Activated naive CD8-positive, alpha-beta T cell treated with anti-CD3 and anti-CD28 coated beads, Interleukin-2, amount 10 ng/mL, durations not matched to agents 7 days and 5 days (primary cell): ENCODE results near the gene LARGE1. TPM values are rescaled to one million over a fixed set of nuclear protein-coding genes. Genes with fewer than 3 reads are reported as not detected.

Source experiments
- ATAC-seq: fragments of 150-1000 bp; cut with Tn5 transposase; one replicate; pipeline ENCODE4 v1.10.0; 2021; ENCODE audit warnings: low read depth, moderate library complexity
- POLR2A ChIA-PET: fragments of 350-600 bp; sonication (Branson Sonifier 250); formaldehyde crosslinking; loops from one replicate; lab custom pipeline; 2021; ENCODE audit warnings: antibody characterized with exemption; lab: Charles Lee
- DNase-seq: peaks from one replicate; pipeline ENCODE4 v3.0.0; 2021
- H3K27ac Mint-ChIP-seq: one replicate; pipeline ENCODE4 v1.8.0; 2022; ENCODE audit warnings: mild to moderate bottlenecking, mixed read lengths
- H3K27me3 Mint-ChIP-seq: one replicate; pipeline ENCODE4 v1.8.0; 2022; ENCODE audit warnings: mild to moderate bottlenecking, moderate library complexity, mixed read lengths
- H3K36me3 Mint-ChIP-seq: one replicate; pipeline ENCODE4 v1.8.0; 2021; ENCODE audit warnings: mild to moderate bottlenecking, mixed read lengths
- H3K4me1 Mint-ChIP-seq: one replicate; pipeline ENCODE4 v1.8.0; 2021; ENCODE audit warnings: mixed read lengths
- H3K4me3 Mint-ChIP-seq: one replicate; pipeline ENCODE4 v1.8.0; 2022; ENCODE audit warnings: mild to moderate bottlenecking, moderate library complexity, mixed read lengths
- H3K9me3 Mint-ChIP-seq: one replicate; pipeline ENCODE4 v1.8.0; 2021; ENCODE audit warnings: mixed read lengths
- total RNA-seq, 2 experiments: library from RNA; stranded (reverse); gene quantifications; one replicate each; pipeline ENCODE4 v1.2.3, GENCODE V29; 2021

Gene LARGE1
- total RNA-seq, 2 experiments from 2014 or later = 0.68 to 0.75 TPM

DNA sequence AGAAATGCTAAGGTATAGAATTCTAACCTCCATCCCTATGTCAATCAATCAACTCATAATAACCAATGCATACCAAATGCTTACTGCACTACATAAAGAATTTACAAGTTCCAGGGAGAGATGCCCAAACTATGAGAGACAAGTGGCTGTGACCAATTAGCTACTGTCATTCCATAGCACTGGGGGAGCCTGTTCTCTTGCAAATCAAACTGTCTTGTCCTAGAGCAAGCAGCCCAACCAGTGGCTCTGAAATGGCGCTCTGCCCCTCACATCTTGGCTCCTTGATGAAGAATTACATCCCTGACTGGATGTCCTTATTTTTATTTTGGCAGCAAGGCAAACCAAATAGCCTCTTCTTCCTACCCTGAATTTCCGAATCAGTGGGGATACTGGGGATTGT is 589.7 kb downstream of the LARGE1 start:
- DNase-seq (no peak), ATAC-seq (no peak)
- Mint-ChIP-seq H3K27ac (no peak overlapping the region), H3K36me3 (no peaks in the 10 kb centered on the region), H3K4me1 (peaks cover 2% of the 10 kb centered on the region), H3K9me3 (peaks cover 4% of the 10 kb centered on the region), H3K27me3 (no peaks in the 10 kb centered on the region), H3K4me3 (no peak overlapping the region)
- POLR2A ChIA-PET = no interaction called here

DNA sequence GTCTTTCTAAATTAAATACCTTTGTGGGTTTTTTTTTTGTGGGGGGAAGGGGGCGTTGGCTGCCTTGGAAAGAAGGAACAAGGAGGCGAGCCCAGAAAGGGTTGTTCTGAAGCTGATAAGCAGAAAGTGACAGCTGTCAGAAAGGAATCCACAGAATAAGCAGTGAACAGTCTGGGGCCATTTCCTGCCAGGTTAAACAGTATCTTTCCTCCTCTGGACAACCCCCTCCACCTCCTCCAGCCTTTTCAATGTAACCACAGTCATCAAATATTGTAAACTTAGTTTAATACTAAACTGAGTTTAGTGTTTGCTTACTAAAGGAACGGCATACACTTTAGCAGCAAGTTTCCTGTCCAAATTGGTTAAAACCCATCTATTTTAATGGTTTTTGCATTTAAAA is 590.9 kb downstream of the LARGE1 start:
- POLR2A ChIA-PET = no interaction called here
- no peak for ATAC-seq
- Mint-ChIP-seq H3K27ac (no peak overlapping the region), H3K27me3 (no peaks in the 10 kb centered on the region), H3K4me3 (no peak overlapping the region), H3K4me1 (peaks cover 2% of the 10 kb centered on the region), H3K9me3 (peaks cover 4% of the 10 kb centered on the region), H3K36me3 (no peaks in the 10 kb centered on the region)
- DNase-seq = no peak

DNA sequence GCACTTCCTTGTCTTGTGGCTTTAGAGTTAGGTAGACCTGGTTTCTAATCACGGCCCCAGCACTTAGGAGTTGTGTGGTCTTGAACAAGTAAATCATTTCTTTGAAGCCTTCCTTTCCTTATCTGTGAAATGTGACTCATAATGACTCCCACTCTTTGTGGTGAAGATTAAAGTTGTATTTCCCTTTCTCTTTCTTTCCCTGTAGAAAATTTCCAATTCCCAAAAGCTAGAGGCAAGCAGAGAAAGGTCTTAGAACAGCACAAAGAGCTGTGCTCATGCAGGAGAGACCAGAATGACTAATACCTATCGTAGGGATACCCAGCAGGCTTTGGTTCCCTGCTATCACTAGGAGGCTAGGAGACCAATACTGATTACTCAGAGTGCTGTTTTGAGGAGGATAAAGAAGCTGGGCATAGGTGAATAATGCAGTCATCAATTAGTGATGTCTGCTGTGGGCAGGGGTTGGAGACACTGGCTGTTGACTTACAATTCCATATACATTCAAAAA is 591.4 kb downstream of the LARGE1 start:
- peaks cover 4% of the 10 kb centered on the region for H3K9me3 Mint-ChIP-seq
- POLR2A ChIA-PET = no interaction called here
- no peak overlapping the region for H3K4me3 Mint-ChIP-seq
- H3K36me3 Mint-ChIP-seq = no peaks in the 10 kb centered on the region
- ATAC-seq (no peak), DNase-seq (no peak)
- no peaks in the 10 kb centered on the region for H3K27me3 Mint-ChIP-seq
- no peak overlapping the region for H3K27ac Mint-ChIP-seq
- peaks cover 2% of the 10 kb centered on the region for H3K4me1 Mint-ChIP-seq

DNA sequence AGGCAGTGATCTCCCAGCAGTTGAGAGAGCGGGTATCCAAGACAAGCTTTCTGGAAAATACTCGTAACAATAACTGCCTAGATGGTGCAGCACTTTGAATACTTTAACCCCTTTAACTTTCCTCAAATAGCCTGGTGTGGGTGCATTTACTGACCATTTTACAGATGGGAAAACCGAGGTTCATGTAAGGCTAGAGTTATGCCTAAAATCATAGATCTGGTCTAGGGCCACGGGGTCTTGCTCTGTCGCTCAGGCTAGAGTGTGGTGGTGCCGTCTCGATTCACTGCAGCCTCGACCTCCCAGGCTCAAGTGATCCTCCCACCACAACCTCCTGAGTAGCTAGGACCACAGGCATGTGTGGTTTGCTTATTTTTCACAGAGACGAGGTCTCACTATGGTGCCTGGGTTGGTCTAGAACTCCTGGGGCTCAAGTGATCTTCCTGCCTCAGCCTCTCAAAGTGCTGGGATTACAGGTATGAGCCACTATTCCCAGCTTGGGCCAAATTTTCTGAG is 592.9 kb downstream of the LARGE1 start:
- DNase-seq = no peak
- H3K27me3 Mint-ChIP-seq = no peaks in the 10 kb centered on the region
- no peaks in the 10 kb centered on the region for H3K36me3 Mint-ChIP-seq
- ATAC-seq = no peak
- H3K9me3 Mint-ChIP-seq = peaks cover 6% of the 10 kb centered on the region
- H3K4me3 Mint-ChIP-seq = no peak overlapping the region
- peaks cover 2% of the 10 kb centered on the region for H3K4me1 Mint-ChIP-seq
- no peak overlapping the region for H3K27ac Mint-ChIP-seq
- POLR2A ChIA-PET = no interaction called here

DNA sequence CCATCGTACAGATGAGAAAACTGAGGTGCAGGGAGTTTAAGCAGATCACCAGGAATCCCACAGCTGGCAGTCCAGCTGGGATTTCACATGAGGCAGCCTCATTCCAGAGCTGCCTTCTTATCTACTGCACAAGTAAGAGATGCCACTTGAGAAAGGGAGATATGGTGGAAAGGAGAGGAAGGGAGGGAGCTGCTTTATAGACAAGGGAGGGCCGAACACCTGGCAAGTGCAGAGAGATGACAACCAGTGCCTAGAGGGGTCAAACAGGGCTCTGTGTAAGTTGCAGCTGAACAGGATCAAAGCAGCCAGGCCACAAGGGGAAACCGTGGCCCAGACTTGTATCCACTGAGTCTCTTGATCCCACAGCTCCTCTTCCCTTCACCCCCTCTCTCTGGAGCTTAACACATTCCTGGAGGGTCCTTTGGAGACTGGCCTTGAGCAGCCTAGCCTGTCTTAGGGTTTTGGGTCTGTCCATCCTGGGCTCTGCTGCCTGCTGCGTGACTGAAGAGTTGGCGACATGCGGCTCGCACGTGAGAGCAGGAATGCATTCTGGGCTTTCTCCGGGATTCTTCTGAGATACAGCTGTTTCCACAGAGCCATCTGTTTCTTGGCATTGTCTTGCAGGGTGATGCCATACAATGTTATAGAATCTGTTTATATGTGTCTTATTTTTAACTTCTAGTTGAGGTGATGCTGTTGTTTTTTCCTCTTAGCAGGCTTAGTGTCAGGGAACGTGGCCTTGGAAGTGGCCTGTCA is 593.6 kb downstream of the LARGE1 start:
- ATAC-seq = no peak
- H3K4me3 Mint-ChIP-seq = no peak overlapping the region
- H3K4me1 Mint-ChIP-seq = peaks cover 2% of the 10 kb centered on the region
- peaks cover 4% of the 10 kb centered on the region for H3K9me3 Mint-ChIP-seq
- no peak for DNase-seq
- no peak overlapping the region for H3K27ac Mint-ChIP-seq
- POLR2A ChIA-PET = no interaction called here
- H3K36me3 Mint-ChIP-seq = no peaks in the 10 kb centered on the region
- no peaks in the 10 kb centered on the region for H3K27me3 Mint-ChIP-seq

DNA sequence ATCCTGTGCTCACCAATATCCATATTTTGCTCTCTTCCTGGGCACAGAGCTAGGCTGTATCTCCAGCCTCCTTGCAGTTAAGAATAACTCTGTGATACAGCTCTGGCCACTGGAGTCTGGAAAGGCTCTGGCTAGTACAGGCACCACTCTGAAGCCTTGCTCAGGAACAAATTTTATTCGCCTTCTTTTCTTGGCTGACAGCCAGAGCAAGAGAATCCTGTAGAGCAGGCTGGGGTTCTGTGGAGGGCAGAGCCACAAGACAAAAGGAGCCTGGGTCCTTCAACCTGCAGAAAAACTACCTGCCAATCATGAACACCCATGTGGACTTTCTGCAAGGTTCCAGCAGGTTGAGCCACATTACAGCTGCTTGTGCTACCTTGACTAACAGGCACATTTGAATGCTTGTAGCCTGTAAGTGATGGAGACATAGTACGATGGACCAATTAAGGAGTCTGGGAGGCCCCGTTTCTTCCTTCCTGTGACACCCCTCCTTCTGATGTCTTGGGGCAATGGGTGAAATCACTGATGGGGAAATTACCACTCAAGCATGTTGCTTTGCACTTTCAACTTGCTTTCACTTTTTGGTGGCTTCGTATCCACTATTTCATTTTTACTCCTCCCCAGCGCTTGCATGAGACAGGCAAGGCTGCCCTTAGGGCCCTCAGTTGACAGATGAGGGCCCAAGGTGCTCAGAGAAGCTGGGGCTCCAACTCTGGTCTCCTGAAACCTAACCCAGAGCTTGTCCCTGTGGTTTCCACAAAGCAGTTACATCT is 594.9 kb downstream of the LARGE1 start:
- Mint-ChIP-seq H3K9me3 (peaks cover 4% of the 10 kb centered on the region), H3K27me3 (no peaks in the 10 kb centered on the region), H3K4me3 (no peak overlapping the region), H3K4me1 (peaks cover 2% of the 10 kb centered on the region), H3K36me3 (no peaks in the 10 kb centered on the region), H3K27ac (no peak overlapping the region)
- POLR2A ChIA-PET = no interaction called here
- DNase-seq = no peak
- no peak for ATAC-seq

DNA sequence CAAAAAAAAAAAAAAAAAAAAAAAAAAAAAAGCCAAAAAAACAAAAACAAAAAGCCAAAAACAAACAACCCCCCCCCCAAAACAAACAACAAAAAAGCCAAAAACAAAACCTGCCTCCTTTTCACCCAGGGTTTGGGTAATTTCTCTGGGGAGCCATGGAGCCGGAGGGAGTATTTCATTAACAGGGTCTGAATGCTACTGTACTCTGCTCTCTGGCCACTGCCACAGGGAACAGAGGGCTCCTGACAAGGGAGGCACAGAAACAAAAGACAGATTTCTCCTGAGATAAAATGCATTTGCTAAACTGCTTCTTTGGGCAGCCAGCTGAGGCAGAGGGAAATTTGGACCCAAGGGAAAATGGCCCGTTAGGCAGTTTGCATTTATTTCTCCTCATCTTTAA is 596.0 kb downstream of the LARGE1 start:
- no peaks in the 10 kb centered on the region for H3K27me3 Mint-ChIP-seq
- no peak overlapping the region for H3K4me3 Mint-ChIP-seq
- H3K4me1 Mint-ChIP-seq = peaks cover 2% of the 10 kb centered on the region
- H3K27ac Mint-ChIP-seq = no peak overlapping the region
- ATAC-seq (no peak), DNase-seq (no peak)
- POLR2A ChIA-PET = no interaction called here
- peaks cover 4% of the 10 kb centered on the region for H3K9me3 Mint-ChIP-seq
- no peaks in the 10 kb centered on the region for H3K36me3 Mint-ChIP-seq

DNA sequence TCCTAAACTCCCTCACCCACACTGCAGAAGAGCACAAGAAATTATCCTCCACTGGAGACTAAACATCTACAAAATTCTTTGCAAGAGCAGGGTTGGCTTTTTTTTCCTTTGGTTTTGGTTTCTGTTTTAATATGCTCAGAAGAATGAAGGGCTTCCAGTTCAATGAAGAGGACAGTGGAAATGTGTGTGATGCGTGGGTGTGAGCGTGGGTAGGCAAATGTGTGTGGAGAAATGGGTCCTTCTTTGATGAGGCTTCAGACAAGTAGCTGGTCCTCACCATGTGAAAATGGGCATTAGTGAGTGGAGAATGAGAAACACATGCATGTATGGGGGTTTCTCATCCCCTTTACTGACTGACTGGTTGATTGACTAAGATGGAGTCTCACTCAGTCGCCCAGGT is 598.8 kb downstream of the LARGE1 start:
- POLR2A ChIA-PET = no interaction called here
- Mint-ChIP-seq H3K36me3 (no peaks in the 10 kb centered on the region), H3K9me3 (peaks cover 4% of the 10 kb centered on the region), H3K27ac (no peak overlapping the region), H3K4me1 (no peaks in the 10 kb centered on the region), H3K27me3 (no peaks in the 10 kb centered on the region), H3K4me3 (no peak overlapping the region)
- no peak for ATAC-seq
- no peak for DNase-seq

DNA sequence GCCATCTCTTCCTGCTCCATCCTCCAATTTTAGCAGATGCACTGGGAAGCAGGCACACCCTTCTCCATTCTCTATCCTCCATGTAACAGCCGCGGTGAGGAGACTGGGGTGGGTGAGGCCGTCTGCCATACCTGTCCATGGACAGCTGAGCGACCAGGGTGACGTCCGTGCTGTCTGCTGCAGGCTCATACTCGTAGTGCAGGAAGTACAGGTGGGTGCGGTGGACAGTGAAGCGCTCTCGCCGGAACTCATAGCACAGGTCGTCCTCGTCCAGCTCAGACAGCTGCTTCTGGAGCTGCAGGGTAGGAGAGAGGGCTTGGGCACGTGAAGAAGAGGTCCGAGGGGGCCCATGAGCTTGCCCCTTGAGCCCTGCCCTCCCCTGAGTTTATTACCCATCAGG is 604.3 kb downstream of the LARGE1 start:
- Mint-ChIP-seq H3K27ac (no peak overlapping the region), H3K9me3 (peaks cover 3% of the 10 kb centered on the region)

DNA sequence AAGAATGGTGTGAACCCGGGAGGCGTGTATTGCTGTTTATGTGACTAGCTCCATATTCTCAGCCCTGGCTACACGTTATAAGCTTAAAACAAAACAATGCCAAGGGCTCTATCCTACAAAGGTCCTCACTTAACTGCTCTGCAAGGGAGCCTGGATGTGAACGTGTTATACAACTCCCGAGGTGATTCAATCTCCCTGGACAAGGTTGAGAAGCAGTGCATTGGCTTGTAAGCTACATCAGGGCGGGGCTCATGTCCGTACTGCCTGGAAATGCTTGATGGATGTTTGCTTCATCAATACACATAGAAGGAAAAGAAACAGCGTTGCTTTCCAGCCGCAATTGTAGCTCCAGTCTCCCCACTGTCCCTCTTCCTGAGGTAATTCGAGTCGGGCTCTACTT is 605.2 kb downstream of the LARGE1 start:
- ATAC-seq (no peak), DNase-seq (no peak)
- POLR2A ChIA-PET = no interaction called here
- Mint-ChIP-seq H3K4me3 (no peak overlapping the region), H3K27ac (no peak overlapping the region), H3K27me3 (no peaks in the 10 kb centered on the region), H3K9me3 (peaks cover 3% of the 10 kb centered on the region), H3K36me3 (no peaks in the 10 kb centered on the region), H3K4me1 (no peaks in the 10 kb centered on the region)

More for the DNA sequence above, 604.3 kb downstream of the LARGE1 start:
- ATAC-seq (no peak), DNase-seq (no peak)
- POLR2A ChIA-PET = no interaction called here
- Mint-ChIP-seq H3K4me1 (no peaks in the 10 kb centered on the region), H3K4me3 (no peak overlapping the region), H3K36me3 (no peaks in the 10 kb centered on the region), H3K27me3 (no peaks in the 10 kb centered on the region)

DNA sequence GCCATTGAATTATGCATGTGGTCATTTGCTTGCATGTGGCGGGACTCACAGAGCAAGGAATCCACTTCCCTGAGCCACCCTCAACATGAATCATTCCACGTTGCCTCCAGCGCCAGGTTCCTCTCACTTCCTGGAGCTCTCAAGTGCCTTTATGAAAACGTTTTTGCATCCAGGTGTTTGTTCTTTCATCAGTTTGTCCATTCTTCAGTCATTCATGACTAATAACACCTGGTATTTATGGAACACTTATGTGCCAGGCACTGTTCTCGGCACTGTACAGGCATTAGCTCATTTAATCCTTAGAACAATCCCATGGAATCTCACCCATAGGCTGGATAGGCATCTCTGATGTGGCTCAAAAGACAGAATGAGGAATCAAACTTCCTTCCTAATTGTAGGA is 606.0 kb downstream of the LARGE1 start:
- no peaks in the 10 kb centered on the region for H3K4me1 Mint-ChIP-seq
- ATAC-seq (no peak), DNase-seq (no peak)
- H3K9me3 Mint-ChIP-seq = peaks cover 3% of the 10 kb centered on the region
- H3K4me3 Mint-ChIP-seq = no peak overlapping the region
- no peaks in the 10 kb centered on the region for H3K36me3 Mint-ChIP-seq
- H3K27me3 Mint-ChIP-seq = no peaks in the 10 kb centered on the region
- POLR2A ChIA-PET = no interaction called here
- no peak overlapping the region for H3K27ac Mint-ChIP-seq

DNA sequence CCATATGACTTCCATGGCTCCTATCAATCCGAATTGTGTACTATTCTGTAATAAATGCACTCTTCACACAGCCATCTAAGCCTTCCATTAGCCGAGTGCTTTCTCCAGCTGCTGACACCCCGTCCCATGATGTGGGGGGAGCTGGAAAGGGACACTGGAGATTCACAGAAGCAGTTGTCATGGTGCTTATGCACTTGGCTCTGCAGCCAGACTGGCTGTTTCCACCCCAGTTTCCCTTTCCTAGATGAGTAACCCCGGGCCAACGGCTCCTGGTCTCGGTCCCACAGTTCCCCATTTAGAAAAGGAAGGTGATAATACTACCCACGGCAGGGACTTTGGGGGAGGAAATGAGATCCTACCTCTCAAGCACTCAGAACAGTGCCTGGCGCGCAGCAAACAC is 617.2 kb downstream of the LARGE1 start:
- no peaks in the 10 kb centered on the region for H3K9me3 Mint-ChIP-seq
- ATAC-seq = no peak
- no peaks in the 10 kb centered on the region for H3K36me3 Mint-ChIP-seq
- H3K4me3 Mint-ChIP-seq = no peak overlapping the region
- no peak for DNase-seq
- POLR2A ChIA-PET = no interaction called here
- no peaks in the 10 kb centered on the region for H3K27me3 Mint-ChIP-seq
- H3K27ac Mint-ChIP-seq = no peak overlapping the region
- no peaks in the 10 kb centered on the region for H3K4me1 Mint-ChIP-seq

DNA sequence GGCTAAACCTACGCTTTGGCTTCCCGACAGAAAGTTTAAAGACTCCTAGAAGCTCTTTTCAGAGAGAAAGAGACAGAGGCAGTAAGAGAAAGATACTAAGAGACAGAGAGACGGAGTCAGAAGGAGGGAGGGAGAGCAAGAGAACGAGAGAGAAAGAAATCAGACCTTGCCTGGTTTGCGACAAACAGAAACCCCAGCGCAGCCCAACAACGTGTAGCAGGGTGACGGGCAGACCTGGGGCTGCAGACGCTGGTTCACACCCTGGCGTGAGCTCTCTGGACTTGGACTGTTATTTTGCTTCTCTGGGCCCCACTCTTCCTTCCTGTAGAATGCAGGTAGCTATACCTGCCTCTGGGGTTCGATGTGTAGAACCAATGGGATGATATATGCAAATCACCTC is 617.7 kb downstream of the LARGE1 start:
- Mint-ChIP-seq H3K9me3 (no peaks in the 10 kb centered on the region), H3K27ac (no peak overlapping the region), H3K27me3 (no peaks in the 10 kb centered on the region), H3K36me3 (no peaks in the 10 kb centered on the region), H3K4me1 (no peaks in the 10 kb centered on the region), H3K4me3 (no peak overlapping the region)
- DNase-seq (no peak), ATAC-seq (no peak)
- POLR2A ChIA-PET = no interaction called here

DNA sequence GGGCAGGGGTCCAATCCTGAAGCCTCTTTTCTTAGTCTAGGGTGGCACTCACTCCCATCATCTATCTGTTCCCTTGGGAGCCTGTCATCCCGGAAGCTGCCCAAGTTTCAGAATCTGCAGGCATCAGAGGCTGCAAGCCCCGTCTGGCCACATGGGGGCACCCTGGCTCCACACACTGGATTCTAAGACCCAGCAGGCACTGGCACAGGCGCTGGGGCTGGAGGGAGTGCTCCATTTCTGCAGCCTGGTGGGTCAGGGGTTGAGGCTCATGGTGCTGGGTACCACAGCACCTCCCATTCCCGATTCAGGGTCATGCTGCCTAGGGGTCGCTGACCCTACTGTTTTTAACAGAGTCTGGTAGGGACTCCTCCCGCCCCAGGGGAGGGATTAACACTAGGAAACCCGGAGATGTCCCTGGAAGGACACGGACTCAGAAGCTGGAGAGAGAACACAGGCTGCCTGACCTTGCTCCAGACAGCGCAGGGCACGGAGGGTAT is 618.2 kb downstream of the LARGE1 start:
- H3K27ac Mint-ChIP-seq = no peak overlapping the region
- no peaks in the 10 kb centered on the region for H3K36me3 Mint-ChIP-seq
- H3K27me3 Mint-ChIP-seq = no peaks in the 10 kb centered on the region
- no peaks in the 10 kb centered on the region for H3K9me3 Mint-ChIP-seq
- no peak overlapping the region for H3K4me3 Mint-ChIP-seq
- H3K4me1 Mint-ChIP-seq = no peaks in the 10 kb centered on the region
- POLR2A ChIA-PET = no interaction called here
- ATAC-seq (no peak), DNase-seq (peak; percentile 67)
